Thoracic aorta (tissue), 2 donors: ENCODE data around the gene VANGL1. TPM values are rescaled to one million over a fixed set of nuclear protein-coding genes. Genes with fewer than 3 reads are reported as not detected.
"Not testable (repeated sequence)": the region's sequence is repeated elsewhere in the genome, so short reads cannot be mapped to it uniquely, and the experiment has no call there.

Source experiments
- ATAC-seq: fragments of 150-250 bp; one replicate; pipeline ENCODE4 v1.8.0; 2017; ENCODE audit warnings: low read depth; ENCODE audit not compliant: insufficient number of reproducible peaks, low FRiP score
- DNase-seq: peaks from one replicate; pipeline ENCODE4 v3.0.0-alpha.2; 2020; ENCODE audit warnings: low spot score
- H3K27ac ChIP-seq, 2 donors: fragments of 200-600 bp; sonication (generic); 1 replicate in 1 of 2; 2 replicates in 1 of 2; pipeline ENCODE4 v1.5.1; 2016; ENCODE audit warnings: mild to moderate bottlenecking in 2 of 2, moderate library complexity in 2 of 2
- H3K27me3 ChIP-seq: fragments of 200-600 bp; sonication (generic); replicated peaks from 2 replicates; pipeline ENCODE4 v1.6.0; 2016; ENCODE audit warnings: mild to moderate bottlenecking; ENCODE audit not compliant: insufficient read depth
- H3K36me3 ChIP-seq: fragments of 200-600 bp; sonication (generic); one replicate; pipeline ENCODE4 v1.5.1; 2016
- H3K4me1 ChIP-seq, 2 donors: fragments of 200-600 bp; sonication (generic); 1 replicate in 1 of 2; 2 replicates in 1 of 2; pipeline versions ENCODE4 v1.5.1 to v1.6.0; 2016; ENCODE audit warnings: low read depth in 2 of 2, mild to moderate bottlenecking in 1 of 2; ENCODE audit not compliant: control insufficient read depth in 1 of 2
- H3K4me3 ChIP-seq: fragments of 200-600 bp; sonication (generic); 2 replicates; pipeline ENCODE4 v1.5.1; 2016; ENCODE audit warnings: mild to moderate bottlenecking
- H3K9me3 ChIP-seq: fragments of 200-600 bp; sonication (generic); 2 replicates; pipeline ENCODE4 v1.5.1; 2016
- total RNA-seq, 2 donors: library from RNA; depleted of rRNA; stranded (reverse); fragments of >200 nt; gene quantifications; one replicate each; pipeline versions ENCODE4 v1.1.0 to v1.2.3, GENCODE V29; 2016
- TF ChIP-seq, protein P1 (sequence below): fragments of 200-600 bp; sonication (generic); IDR thresholded peaks from one replicate; pipeline ENCODE4 v1.5.1; 2019; ENCODE audit warnings: antibody characterized with exemption

Gene VANGL1
- total RNA-seq, 2 donors from 2014 or later, result 6.5 to 8.8 TPM

GRCh38 chr1:115632251-115633026 is 9.3 kb upstream of the VANGL1 start:
- Histone ChIP-seq H3K27me3 (no peaks in the 10 kb centered on the region), H3K4me3 (no peak overlapping the region), H3K27ac (no peak overlapping the region), H3K36me3 (no peaks in the 10 kb centered on the region), H3K4me1 (no peaks in the 10 kb centered on the region), H3K9me3 (peaks cover 7% of the 10 kb centered on the region)
- TF ChIP-seq, protein P1, sequence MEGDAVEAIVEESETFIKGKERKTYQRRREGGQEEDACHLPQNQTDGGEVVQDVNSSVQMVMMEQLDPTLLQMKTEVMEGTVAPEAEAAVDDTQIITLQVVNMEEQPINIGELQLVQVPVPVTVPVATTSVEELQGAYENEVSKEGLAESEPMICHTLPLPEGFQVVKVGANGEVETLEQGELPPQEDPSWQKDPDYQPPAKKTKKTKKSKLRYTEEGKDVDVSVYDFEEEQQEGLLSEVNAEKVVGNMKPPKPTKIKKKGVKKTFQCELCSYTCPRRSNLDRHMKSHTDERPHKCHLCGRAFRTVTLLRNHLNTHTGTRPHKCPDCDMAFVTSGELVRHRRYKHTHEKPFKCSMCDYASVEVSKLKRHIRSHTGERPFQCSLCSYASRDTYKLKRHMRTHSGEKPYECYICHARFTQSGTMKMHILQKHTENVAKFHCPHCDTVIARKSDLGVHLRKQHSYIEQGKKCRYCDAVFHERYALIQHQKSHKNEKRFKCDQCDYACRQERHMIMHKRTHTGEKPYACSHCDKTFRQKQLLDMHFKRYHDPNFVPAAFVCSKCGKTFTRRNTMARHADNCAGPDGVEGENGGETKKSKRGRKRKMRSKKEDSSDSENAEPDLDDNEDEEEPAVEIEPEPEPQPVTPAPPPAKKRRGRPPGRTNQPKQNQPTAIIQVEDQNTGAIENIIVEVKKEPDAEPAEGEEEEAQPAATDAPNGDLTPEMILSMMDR, result no peak
- no peak for DNase-seq
- no peak for ATAC-seq

DNA sequence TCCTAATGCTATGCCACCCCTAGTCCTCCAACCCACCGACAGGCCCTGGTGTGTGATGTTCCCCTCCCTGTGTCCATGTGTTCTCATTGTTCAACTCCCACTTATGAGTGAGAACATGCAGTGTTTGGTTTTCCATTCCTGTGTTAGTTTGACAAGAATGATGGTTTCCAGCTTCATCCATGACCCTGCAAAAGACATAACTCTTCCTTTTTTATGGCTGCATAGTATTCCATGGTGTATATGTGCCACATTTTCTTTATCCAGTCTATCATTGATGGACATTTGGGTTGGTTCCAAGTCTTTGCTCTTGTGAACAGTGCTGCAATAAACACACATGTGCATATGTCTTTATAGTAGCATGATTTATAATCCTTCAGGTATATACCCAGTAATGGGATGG is 8.2 kb upstream of the VANGL1 start:
- not testable (repeated sequence) for DNase-seq, H3K4me1 ChIP-seq, H3K36me3 ChIP-seq, H3K4me3 ChIP-seq, ATAC-seq, H3K27me3 ChIP-seq, H3K9me3 ChIP-seq, H3K27ac ChIP-seq

DNA sequence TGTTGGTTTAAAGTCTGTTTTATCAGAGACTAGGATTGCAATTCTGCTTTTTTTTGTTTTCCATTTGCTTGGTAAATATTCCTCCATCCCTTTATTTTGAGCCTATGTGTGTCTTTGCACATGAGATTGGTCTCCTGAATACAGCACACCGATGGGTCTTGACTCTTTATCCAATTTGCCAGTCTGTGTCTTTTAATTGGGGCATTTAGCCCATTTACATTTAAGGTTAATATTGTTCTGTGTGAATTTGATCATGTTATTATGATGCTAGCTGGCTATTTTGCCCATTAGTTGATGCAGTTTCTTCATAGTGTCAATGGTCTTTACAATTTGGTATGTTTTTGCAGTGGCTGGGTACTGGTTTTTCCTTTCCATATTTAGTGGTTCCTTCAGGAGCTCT is 4.5 kb upstream of the VANGL1 start:
- not testable (repeated sequence) for H3K27ac ChIP-seq, H3K4me1 ChIP-seq, DNase-seq, H3K4me3 ChIP-seq, H3K9me3 ChIP-seq, H3K27me3 ChIP-seq, H3K36me3 ChIP-seq, ATAC-seq

GRCh38 chr1:115640384-115640783 is 1.4 kb upstream of the VANGL1 start:
- no peak for ATAC-seq
- Histone ChIP-seq H3K9me3 (peaks cover 5% of the 10 kb centered on the region), H3K4me1 (peaks cover 4 to 22% of the 10 kb centered on the region in 2 donors), H3K27ac (no peak overlapping the region), H3K4me3 (no peak overlapping the region), H3K36me3 (no peaks in the 10 kb centered on the region), H3K27me3 (no peaks in the 10 kb centered on the region)
- no peak for DNase-seq
- TF ChIP-seq, protein P1, result no peak

DNA sequence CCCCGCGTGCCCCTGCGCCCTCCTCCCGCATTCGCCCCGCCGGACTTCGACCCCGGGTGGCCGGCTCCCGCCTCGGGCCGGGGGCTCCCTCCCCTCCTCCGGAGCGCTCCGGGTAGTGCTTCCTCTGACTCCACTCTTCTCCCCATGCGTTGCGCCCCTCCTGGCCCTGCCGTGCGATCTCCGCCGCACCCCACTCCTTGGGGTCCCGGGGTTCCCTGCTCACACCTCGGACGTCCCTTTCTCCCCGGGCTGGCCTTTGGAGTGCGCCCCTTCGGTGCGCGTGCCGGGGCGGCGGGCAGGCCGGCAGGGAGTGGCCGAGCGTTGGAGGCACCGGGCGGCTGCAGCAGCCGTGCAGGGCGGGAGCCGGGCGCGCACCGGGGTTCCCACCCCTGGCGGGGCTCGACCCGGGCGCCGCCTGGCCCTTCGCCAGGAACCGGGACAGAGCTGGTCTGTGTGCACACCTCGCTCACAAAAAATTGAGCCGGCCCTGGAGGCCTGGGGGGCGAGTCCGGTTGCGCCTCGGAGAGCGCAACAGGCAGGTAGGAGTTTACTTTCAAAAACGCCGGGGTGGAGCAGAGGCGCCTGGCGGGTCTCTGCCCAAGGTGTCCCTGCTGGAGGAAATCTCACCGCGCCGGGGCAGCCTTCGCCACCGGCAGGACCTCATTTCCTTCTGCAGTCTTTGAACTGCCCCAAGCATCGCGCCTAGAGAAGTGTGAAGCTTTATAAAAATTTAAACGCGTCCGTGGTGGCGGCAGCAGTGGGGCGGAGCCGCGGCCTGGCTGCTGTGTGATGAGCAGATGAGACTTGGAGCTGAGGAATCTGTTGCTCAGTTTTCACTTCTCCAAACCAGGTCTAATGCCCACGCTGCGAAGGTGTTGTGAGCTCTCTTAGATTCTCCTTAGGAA is 650 bp downstream of the VANGL1 start:
- peaks cover 4 to 32% of the 10 kb centered on the region in 2 donors for H3K4me1 ChIP-seq
- no peaks in the 10 kb centered on the region for H3K27me3 ChIP-seq
- TF ChIP-seq, protein P1, result no peak
- no peaks in the 10 kb centered on the region for H3K36me3 ChIP-seq
- H3K9me3 ChIP-seq, result no peaks in the 10 kb centered on the region
- peak overlapping the region; percentile 33 to 51 for H3K27ac ChIP-seq
- DNase-seq (no peak), ATAC-seq (no peak)
- peak overlapping the region; percentile 79 for H3K4me3 ChIP-seq

- no peak for ATAC-seq
- no peaks in the 10 kb centered on the region for H3K36me3 ChIP-seq
- H3K4me1 ChIP-seq, result peaks cover 4 to 40% of the 10 kb centered on the region in 2 donors
- H3K9me3 ChIP-seq, result no peaks in the 10 kb centered on the region
- peak overlapping the region; percentile 79 for H3K4me3 ChIP-seq
- no peaks in the 10 kb centered on the region for H3K27me3 ChIP-seq
- TF ChIP-seq, protein P1, result no peak
- DNase-seq, result no peak
- no peak overlapping the region for H3K27ac ChIP-seq
Observed at GRCh38 chr1:115643225-115643624, 1.5 kb downstream of the VANGL1 start.
